ENCODE measurements around the gene ERBB4. TPM values are rescaled to one million over a fixed set of nuclear protein-coding genes. Genes with fewer than 3 reads are reported as not detected.

ERBB4 gene
- polyA plus RNA-seq, 1 of the 3 experiments (the other 2 are of a cell fraction), result 0.05 TPM

GRCh38 chr2:212146416-212146815, 392.2 kb downstream of the ERBB4 start:
- Histone ChIP-seq H4K20me1 (ENCODE audit: insufficient read depth) (no peaks in the 10 kb centered on the region), H3K27me3 (ENCODE audit: insufficient read depth) (no peaks in the 10 kb centered on the region), H3K9me2 (no peaks in the 10 kb centered on the region), H3K79me2 (ENCODE audit: insufficient read depth) (no peaks in the 10 kb centered on the region), H3K9me3 (no peaks in the 10 kb centered on the region), H3K36me3 (replicated peaks in 1 of 2; ENCODE audit: control insufficient read depth in 1 of 2, insufficient read depth in 2 of 2, low read length in 1 of 2) (no peaks in the 10 kb centered on the region), H2AFZ (ENCODE audit: low read depth) (no peak overlapping the region), H3F3A (replicated peaks; ENCODE audit: insufficient read depth) (peaks cover 3% of the 10 kb centered on the region), H3K4me2 (no peak overlapping the region), H3K27ac (ENCODE audit: low read depth in 2 of 2, low read length in 1 of 2) (no peak overlapping the region), H3K4me1 (ENCODE audit: control insufficient read depth in 1 of 2, insufficient read depth in 2 of 2, low read depth in 1 of 2, low read length in 1 of 2) (no peaks in the 10 kb centered on the region), H3K9ac (no peak overlapping the region), H3K4me3 (ENCODE audit: low read depth in 2 of 2, low read length in 1 of 2) (no peak overlapping the region)
- CTCF ChIA-PET, result interaction anchor here (0.6 to 2.5 kb wide), 4 partner anchors 141 to 384 kb away, joined by 3 to 17 read pairs (median 3); no protein-coding TSS in a partner anchor
- POLR2A ChIA-PET, result no interaction called here
- DNase-seq, result no peak
- WGBS (ENCODE audit: low lambda C conversion rate), result 71% methylated on average over 3 of the region's 3 CpGs
- TF ChIP-seq FOSL2 (IDR thresholded peaks at IDR 0.05; ENCODE audit: borderline replicate concordance, low read depth), result no peak
- no peak for TF ChIP-seq RCOR1 (IDR thresholded peaks at IDR 0.05; ENCODE audit: low read length)
- TF ChIP-seq YY1 (IDR thresholded peaks at IDR 0.05; ENCODE audit: low read depth), result no peak
- TF ChIP-seq MXI1 (IDR thresholded peaks at IDR 0.05; ENCODE audit: low read depth, low read length), result no peak
- no peak for TF ChIP-seq PBX3 (IDR thresholded peaks at IDR 0.05)
- no peak for TF ChIP-seq CTCF (IDR thresholded peaks at IDR 0.05)
- TF ChIP-seq RFX5 (IDR thresholded peaks at IDR 0.05; ENCODE audit: low read length), result no peak
- no peak for TF ChIP-seq GATA2 (CRISPR knock-in tag; IDR thresholded peaks at IDR 0.05)
- no peak for TF ChIP-seq MEF2A (IDR thresholded peaks at IDR 0.05; ENCODE audit: borderline replicate concordance, low read depth)
- TF ChIP-seq ZBTB33 (IDR thresholded peaks at IDR 0.05; ENCODE audit: borderline replicate concordance, low read depth), result no peak
- no peak for TF ChIP-seq MAX (IDR thresholded peaks at IDR 0.05; ENCODE audit: low read depth)
- TF ChIP-seq SMC3 (IDR thresholded peaks at IDR 0.05; ENCODE audit: low read depth, low read length), result no peak
- no peak for TF ChIP-seq RXRA (IDR thresholded peaks at IDR 0.05; ENCODE audit: borderline replicate concordance, low read depth)
- no peak for TF ChIP-seq TAF1 (IDR thresholded peaks at IDR 0.05; ENCODE audit: borderline replicate concordance, low read depth, low read length)
- TF ChIP-seq FOXM1 (IDR thresholded peaks at IDR 0.05; ENCODE audit: low read depth), result no peak
- TF ChIP-seq GABPA (IDR thresholded peaks at IDR 0.05; ENCODE audit: low read depth), result no peak
- no peak for TF ChIP-seq EZH2phosphoT487 (IDR thresholded peaks at IDR 0.05; ENCODE audit: borderline replicate concordance, low read depth)
- TF ChIP-seq JUND (IDR thresholded peaks at IDR 0.05), result no peak
- TF ChIP-seq IRF3 (IDR thresholded peaks at IDR 0.05; ENCODE audit: low read depth, low read length), result no peak
- no peak for TF ChIP-seq POLR2AphosphoS5 (IDR thresholded peaks at IDR 0.05; ENCODE audit: low read depth, low read length)

Measured in SK-N-SH (cell line).